Ascending aorta (tissue), 2 donors: ENCODE results near the gene LSS. TPM values are rescaled to one million over a fixed set of nuclear protein-coding genes. Genes with fewer than 3 reads are reported as not detected.
A peak's percentile ranks its signal among the peaks of the same experiment; 100 is the strongest.

ENCODE experiments used
- DNase-seq, 2 donors: peaks; one replicate each; pipeline ENCODE4 v3.0.0-alpha.2; 2019; ENCODE audit warnings: low spot score in 2 of 2
- H3K27ac ChIP-seq, 2 donors: fragments of 200-600 bp; sonication (generic); one replicate each; pipeline ENCODE4 v1.5.1; 2016 to 2017; ENCODE audit warnings: mild to moderate bottlenecking in 1 of 2
- H3K27me3 ChIP-seq: fragments of 200-600 bp; sonication (generic); one replicate; pipeline ENCODE4 v1.5.1; 2017
- H3K36me3 ChIP-seq, 2 donors: fragments of 200-600 bp; sonication (generic); one replicate each; pipeline ENCODE4 v1.5.1; 2016
- H3K4me1 ChIP-seq, 2 donors: fragments of 200-600 bp; sonication (generic); one replicate each; pipeline ENCODE4 v1.5.1; 2016 to 2017; ENCODE audit warnings: mild to moderate bottlenecking in 1 of 2
- H3K4me3 ChIP-seq, 2 donors: fragments of 200-600 bp; sonication (generic); one replicate each; pipeline ENCODE4 v1.5.1; 2016 to 2017; ENCODE audit warnings: mild to moderate bottlenecking in 1 of 2
- H3K9me3 ChIP-seq, 2 donors: fragments of 200-600 bp; sonication (generic); one replicate each; pipeline ENCODE4 v1.5.1; 2016
- intact Hi-C: fragments of 100-400 bp; cut with DNase I; formaldehyde crosslinking; loops from one replicate; pipeline ENCODE4 v1.15.1; 2023
- total RNA-seq: library from RNA; depleted of rRNA; stranded (reverse); fragments of >200 nt; gene quantifications from one replicate; pipeline ENCODE4 v1.1.0, GENCODE V29; 2016
- TF ChIP-seq, protein P1 (sequence below), 3 experiments: fragments of 200-600 bp in 2 of 3; fragments of 450-650 bp in 1 of 3; sonication (generic) in 2 of 3; IDR thresholded peaks; one replicate each; pipeline ENCODE4 v1.5.1; 2016 to 2019; ENCODE audit warnings: antibody characterized with exemption in 3 of 3, mild to moderate bottlenecking in 1 of 3, moderate library complexity in 1 of 3

Gene LSS
- total RNA-seq, 1 donor from 2014 or later, result 49.4 TPM

DNA sequence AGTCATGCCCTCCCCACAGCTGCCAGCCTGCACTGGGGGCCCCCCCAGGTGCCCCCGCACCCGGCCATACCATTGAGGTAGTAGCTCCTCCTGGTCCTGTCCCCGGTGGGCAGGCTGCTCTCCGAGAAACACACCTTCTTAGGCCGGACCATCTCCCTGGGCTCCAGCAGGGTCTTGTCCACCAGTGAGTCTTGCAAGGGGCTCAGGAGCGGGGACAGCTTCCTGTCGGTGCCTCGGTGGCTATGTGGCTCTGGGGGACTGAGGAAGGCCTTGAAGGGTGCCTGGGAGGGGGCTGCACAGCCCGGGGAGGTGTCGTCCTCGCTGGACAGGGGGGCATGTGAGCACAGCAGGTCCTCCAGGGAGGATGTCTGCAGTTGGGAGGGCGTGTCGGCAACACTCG lies 60.3 kb downstream of the LSS start:
- Histone ChIP-seq H3K36me3 (no peaks in the 10 kb centered on the region), H3K4me3 (no peak overlapping the region), H3K4me1 (no peaks in the 10 kb centered on the region), H3K9me3 (no peaks in the 10 kb centered on the region), H3K27ac (no peak overlapping the region), H3K27me3 (no peaks in the 10 kb centered on the region)
- intact Hi-C loops, result no loop called here
- TF ChIP-seq, protein P1, sequence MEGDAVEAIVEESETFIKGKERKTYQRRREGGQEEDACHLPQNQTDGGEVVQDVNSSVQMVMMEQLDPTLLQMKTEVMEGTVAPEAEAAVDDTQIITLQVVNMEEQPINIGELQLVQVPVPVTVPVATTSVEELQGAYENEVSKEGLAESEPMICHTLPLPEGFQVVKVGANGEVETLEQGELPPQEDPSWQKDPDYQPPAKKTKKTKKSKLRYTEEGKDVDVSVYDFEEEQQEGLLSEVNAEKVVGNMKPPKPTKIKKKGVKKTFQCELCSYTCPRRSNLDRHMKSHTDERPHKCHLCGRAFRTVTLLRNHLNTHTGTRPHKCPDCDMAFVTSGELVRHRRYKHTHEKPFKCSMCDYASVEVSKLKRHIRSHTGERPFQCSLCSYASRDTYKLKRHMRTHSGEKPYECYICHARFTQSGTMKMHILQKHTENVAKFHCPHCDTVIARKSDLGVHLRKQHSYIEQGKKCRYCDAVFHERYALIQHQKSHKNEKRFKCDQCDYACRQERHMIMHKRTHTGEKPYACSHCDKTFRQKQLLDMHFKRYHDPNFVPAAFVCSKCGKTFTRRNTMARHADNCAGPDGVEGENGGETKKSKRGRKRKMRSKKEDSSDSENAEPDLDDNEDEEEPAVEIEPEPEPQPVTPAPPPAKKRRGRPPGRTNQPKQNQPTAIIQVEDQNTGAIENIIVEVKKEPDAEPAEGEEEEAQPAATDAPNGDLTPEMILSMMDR (IDR thresholded peaks at IDR 0.05), result no peak
- DNase-seq, result peak in 1 of 2 donors; percentile 59

DNA sequence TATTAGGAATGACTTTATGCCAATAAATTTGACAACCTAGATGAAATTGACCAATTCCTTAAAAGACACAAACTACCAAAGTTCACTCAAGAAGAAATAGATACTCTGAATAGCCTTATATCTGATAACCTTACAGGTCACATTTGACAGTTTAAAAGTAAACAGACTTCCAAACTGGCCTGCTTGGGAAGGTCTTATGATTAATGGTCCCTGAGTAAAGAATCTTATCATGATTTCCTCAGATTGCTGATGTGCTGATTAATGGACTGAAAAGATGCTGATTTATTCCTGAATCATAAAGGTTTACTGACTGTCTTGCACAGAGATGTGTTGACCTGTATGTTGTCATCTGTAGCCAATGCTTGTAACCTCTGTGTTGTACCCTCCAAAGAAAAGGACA lies 63.5 kb downstream of the LSS start:
- H3K4me3 ChIP-seq, result no peak overlapping the region
- H3K36me3 ChIP-seq, result peaks cover 0 to 5% of the 10 kb centered on the region in 2 donors
- DNase-seq, result no peak
- no peaks in the 10 kb centered on the region for H3K4me1 ChIP-seq
- no peaks in the 10 kb centered on the region for H3K27me3 ChIP-seq
- no peaks in the 10 kb centered on the region for H3K9me3 ChIP-seq
- intact Hi-C loops, result no loop called here
- no peak overlapping the region for H3K27ac ChIP-seq
- TF ChIP-seq, protein P1 (IDR thresholded peaks at IDR 0.05), result no peak

DNA sequence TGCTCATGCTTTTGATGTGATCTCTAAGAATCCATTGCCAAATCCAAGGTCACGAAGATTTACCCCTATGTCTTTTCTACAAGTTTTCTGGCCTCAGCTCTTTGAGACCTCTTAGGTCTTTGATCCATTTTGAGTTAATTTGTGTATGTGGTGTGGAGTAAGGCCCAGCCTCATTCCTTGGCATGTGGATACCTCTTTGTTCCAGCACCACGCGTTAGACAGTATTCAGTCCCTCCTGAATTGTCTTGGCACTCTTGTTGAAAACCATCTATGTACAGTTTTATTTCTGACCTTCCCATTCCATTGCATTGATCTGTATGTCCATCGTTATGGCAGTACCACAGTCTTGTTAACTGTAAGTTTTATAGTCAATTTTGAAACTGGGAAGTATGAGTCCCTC lies 65.2 kb downstream of the LSS start:
- TF ChIP-seq, protein P1 (IDR thresholded peaks at IDR 0.05), result no peak
- intact Hi-C loops, result no loop called here
- Histone ChIP-seq H3K4me3 (no peak overlapping the region), H3K9me3 (no peaks in the 10 kb centered on the region), H3K27ac (no peak overlapping the region), H3K4me1 (no peaks in the 10 kb centered on the region), H3K27me3 (no peaks in the 10 kb centered on the region), H3K36me3 (peaks cover 0 to 5% of the 10 kb centered on the region in 2 donors)
- DNase-seq, result no peak

DNA sequence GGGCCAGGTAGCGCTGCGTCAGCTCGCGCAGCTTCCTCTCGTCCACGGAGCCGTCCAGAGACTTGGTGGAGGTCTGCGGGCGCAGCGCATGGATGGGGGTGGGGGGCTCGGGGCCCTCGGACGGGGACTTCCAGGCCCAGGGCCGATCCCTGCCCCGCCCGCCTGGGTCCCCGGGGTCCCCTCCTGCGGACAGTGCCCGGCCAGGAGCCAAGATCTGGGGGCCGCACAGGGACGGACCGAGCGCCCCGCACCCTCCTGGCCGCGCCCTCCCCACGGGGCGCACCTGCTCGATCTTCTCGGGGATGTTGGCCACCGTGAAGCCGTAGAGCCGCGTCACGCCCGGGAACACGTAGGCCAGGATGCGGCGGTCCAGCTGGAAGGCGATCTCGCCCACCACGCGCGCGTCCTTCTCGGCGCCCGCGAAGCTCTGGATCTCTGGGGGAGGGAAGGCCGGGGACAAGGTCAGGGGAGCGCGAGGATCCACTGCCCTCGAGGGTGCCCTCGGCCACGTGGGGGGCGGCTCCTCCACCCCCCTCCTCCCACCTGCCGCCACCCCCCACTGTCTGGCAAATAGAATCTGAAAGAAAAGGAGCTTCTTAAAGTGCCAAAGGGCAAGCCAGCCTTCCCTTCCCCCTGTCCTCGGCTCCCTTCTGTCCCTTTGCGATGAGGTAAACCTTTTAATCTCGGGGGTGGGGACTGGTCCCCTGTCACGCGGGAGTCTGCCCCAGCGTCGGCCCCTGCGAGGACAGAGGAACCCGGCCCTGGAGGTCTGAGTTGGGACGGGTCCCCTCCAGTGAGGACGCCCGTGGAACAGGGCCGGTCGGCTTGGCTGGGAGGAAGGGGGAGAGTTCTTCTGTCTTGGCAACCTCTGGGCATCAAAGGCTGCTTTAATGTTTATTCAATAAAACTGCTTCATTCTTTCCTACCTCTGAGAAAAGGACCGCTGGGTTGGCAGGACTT lies 66.7 kb downstream of the LSS start:
- DNase-seq, result peak in 1 of 2 donors; percentile 60
- no peak overlapping the region for H3K27ac ChIP-seq
- H3K9me3 ChIP-seq, result no peaks in the 10 kb centered on the region
- no peak overlapping the region for H3K4me3 ChIP-seq
- H3K27me3 ChIP-seq, result no peaks in the 10 kb centered on the region
- H3K4me1 ChIP-seq, result no peaks in the 10 kb centered on the region
- peaks cover 0 to 5% of the 10 kb centered on the region in 2 donors for H3K36me3 ChIP-seq
- intact Hi-C loops, result no loop called here
- TF ChIP-seq, protein P1 (IDR thresholded peaks at IDR 0.05), result no peak

DNA sequence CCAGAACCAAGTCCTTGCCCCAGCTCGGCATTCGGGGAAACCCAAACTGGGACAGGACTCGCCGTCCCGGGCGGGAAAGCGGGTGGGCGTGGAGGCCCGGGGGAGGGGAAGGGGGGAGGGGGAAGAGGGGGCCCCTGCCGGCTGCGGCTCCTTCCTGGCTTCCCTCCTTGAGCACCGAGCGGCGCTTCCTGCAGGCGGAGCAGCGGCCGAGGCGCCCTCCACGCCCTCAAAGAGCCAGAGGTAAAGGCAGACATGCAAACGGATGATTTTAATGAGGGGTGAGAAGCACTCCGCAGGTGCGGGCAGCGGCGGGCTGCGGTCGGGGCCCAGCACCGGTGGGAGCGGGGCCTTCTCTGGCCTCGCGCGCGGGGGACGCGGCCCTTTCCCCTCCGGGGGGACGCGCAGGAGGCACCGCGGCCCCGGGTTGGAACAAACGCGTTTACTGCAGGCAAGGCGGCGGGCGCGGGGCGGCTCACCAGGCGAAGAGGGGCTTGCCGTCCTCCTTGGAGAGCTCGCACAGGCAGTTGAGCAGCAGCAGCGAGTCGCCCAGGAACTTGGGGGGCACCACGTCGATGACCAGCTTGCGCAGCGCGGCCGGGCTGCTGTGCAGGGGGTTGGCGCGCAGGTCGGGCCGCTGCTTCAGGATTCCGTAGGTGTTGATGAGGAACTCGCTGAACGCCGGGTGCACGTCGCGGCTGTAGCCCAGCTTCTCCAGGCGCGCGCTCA lies 67.5 kb downstream of the LSS start:
- peak in 1 of 2 donors; percentile 57 for DNase-seq
- intact Hi-C loops, result no loop called here
- Histone ChIP-seq H3K4me3 (no peak overlapping the region), H3K4me1 (no peaks in the 10 kb centered on the region), H3K9me3 (no peaks in the 10 kb centered on the region), H3K27me3 (no peaks in the 10 kb centered on the region), H3K36me3 (peaks cover 0 to 5% of the 10 kb centered on the region in 2 donors), H3K27ac (no peak overlapping the region)
- TF ChIP-seq, protein P1 (IDR thresholded peaks at IDR 0.05), result no peak
